DOHH2 (cell line): ENCODE data around the gene ACSF3.

ENCODE experiments used
- H3F3A ChIP-seq: fragments of 200-600 bp; sonication (generic), shearing (Covaris generic); 2 replicates; pipeline ENCODE4 v1.6.0; 2016; ENCODE audit warnings: antibody characterized with exemption, mild to moderate bottlenecking; ENCODE audit not compliant: control insufficient read depth, insufficient read depth
- H3K27ac ChIP-seq: fragments of 200-600 bp; sonication (generic); 2 replicates; pipeline ENCODE4 v1.5.1; 2014; ENCODE audit warnings: low read depth, mild to moderate bottlenecking, low read length, moderate library complexity
- H3K27me3 ChIP-seq: fragments of 200-600 bp; sonication (generic); 2 replicates; pipeline ENCODE4 v1.6.1; 2014; ENCODE audit warnings: mild to moderate bottlenecking, low read length, mixed read lengths; ENCODE audit not compliant: control insufficient read depth
- H3K36me3 ChIP-seq: fragments of 200-600 bp; sonication (generic); 2 replicates; pipeline ENCODE4 v1.6.1; 2014; ENCODE audit warnings: mild to moderate bottlenecking, low read length, moderate library complexity, mixed read lengths; ENCODE audit not compliant: control insufficient read depth
- H3K4me1 ChIP-seq: fragments of 200-600 bp; sonication (generic); 2 replicates; pipeline ENCODE4 v1.6.1; 2014; ENCODE audit warnings: mild to moderate bottlenecking, low read length, mixed read lengths; ENCODE audit not compliant: control insufficient read depth
- H3K4me2 ChIP-seq: fragments of 200-600 bp; sonication (generic); 2 replicates; pipeline ENCODE4 v1.6.0; 2014; ENCODE audit warnings: mild to moderate bottlenecking, low read length, moderate library complexity
- H3K4me3 ChIP-seq: fragments of 200-600 bp; sonication (generic); 2 replicates; pipeline ENCODE4 v1.5.1; 2014; ENCODE audit warnings: mild to moderate bottlenecking, low read length, mixed read lengths
- H3K79me2 ChIP-seq: fragments of 200-600 bp; sonication (generic); 2 replicates; pipeline ENCODE4 v1.6.1; 2014; ENCODE audit warnings: mild to moderate bottlenecking, low read length, mixed read lengths; ENCODE audit not compliant: control insufficient read depth
- H3K9me2 ChIP-seq: fragments of 200-600 bp; sonication (generic); replicated peaks from 2 replicates; pipeline ENCODE4 v1.6.1; 2014; ENCODE audit warnings: mild to moderate bottlenecking, low read length, mixed read lengths; ENCODE audit not compliant: control insufficient read depth
- H3K9me3 ChIP-seq: fragments of 200-600 bp; sonication (generic); 2 replicates; pipeline ENCODE4 v1.6.1; 2014; ENCODE audit warnings: antibody characterized with exemption, low read length, mixed read lengths; ENCODE audit not compliant: control insufficient read depth, insufficient read depth
- H4K20me1 ChIP-seq: fragments of 200-600 bp; sonication (generic); 2 replicates; pipeline ENCODE4 v1.6.0; 2014; ENCODE audit warnings: low read depth, mild to moderate bottlenecking, antibody characterized with exemption, low read length, moderate library complexity; ENCODE audit not compliant: control insufficient read depth, insufficient read depth
- EZH2phosphoT487 ChIP-seq: fragments of 200-600 bp; sonication (generic); IDR thresholded peaks from 2 replicates; pipeline ENCODE4 v1.6.1; 2017; ENCODE audit warnings: borderline replicate concordance, mild to moderate bottlenecking, antibody characterized with exemption, low read length, moderate library complexity, mixed read lengths
- TF ChIP-seq, protein P1 (sequence below): fragments of 200-600 bp; sonication (generic); IDR thresholded peaks from one replicate; pipeline ENCODE4 v1.5.1; 2014; ENCODE audit warnings: antibody characterized with exemption, mild to moderate bottlenecking, low read depth, low read length; ENCODE audit not compliant: poor library complexity, severe bottlenecking

ACSF3 gene

DNA sequence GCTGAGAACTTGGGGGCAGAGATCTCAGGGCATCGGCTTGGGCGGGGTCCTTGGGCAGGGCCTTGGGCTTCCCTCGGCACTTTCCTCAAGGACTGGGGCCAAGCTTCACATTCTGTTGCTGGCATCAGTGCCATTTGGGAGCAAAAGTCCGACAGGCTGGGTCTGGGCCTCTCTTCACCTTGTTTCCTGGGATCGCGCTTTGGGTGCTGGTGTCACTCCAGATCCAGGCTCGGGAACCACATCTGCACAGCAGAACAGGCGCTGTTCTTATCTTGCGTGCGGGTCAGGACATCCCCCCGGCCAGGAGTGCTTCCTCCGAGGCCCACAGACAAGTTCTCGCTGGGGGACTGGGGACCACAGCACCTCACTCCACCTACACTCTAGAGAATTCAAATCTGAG lies 46.7 kb downstream of the ACSF3 start:
- Histone ChIP-seq H3K9me3 (no peaks in the 10 kb centered on the region), H3F3A (no peaks in the 10 kb centered on the region), H3K79me2 (no peaks in the 10 kb centered on the region; the same call in 1 of the 2 replicates), H3K27me3 (no peaks in the 10 kb centered on the region), H3K4me3 (no peak overlapping the region), H3K9me2 (no peaks in the 10 kb centered on the region), H3K4me2 (no peak overlapping the region), H4K20me1 (no peaks in the 10 kb centered on the region), H3K27ac (no peak overlapping the region), H3K4me1 (no peaks in the 10 kb centered on the region), H3K36me3 (peaks cover 91% of the 10 kb centered on the region)
- TF ChIP-seq, protein P1, sequence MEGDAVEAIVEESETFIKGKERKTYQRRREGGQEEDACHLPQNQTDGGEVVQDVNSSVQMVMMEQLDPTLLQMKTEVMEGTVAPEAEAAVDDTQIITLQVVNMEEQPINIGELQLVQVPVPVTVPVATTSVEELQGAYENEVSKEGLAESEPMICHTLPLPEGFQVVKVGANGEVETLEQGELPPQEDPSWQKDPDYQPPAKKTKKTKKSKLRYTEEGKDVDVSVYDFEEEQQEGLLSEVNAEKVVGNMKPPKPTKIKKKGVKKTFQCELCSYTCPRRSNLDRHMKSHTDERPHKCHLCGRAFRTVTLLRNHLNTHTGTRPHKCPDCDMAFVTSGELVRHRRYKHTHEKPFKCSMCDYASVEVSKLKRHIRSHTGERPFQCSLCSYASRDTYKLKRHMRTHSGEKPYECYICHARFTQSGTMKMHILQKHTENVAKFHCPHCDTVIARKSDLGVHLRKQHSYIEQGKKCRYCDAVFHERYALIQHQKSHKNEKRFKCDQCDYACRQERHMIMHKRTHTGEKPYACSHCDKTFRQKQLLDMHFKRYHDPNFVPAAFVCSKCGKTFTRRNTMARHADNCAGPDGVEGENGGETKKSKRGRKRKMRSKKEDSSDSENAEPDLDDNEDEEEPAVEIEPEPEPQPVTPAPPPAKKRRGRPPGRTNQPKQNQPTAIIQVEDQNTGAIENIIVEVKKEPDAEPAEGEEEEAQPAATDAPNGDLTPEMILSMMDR, result no peak
- TF ChIP-seq EZH2phosphoT487, result no peak

DNA sequence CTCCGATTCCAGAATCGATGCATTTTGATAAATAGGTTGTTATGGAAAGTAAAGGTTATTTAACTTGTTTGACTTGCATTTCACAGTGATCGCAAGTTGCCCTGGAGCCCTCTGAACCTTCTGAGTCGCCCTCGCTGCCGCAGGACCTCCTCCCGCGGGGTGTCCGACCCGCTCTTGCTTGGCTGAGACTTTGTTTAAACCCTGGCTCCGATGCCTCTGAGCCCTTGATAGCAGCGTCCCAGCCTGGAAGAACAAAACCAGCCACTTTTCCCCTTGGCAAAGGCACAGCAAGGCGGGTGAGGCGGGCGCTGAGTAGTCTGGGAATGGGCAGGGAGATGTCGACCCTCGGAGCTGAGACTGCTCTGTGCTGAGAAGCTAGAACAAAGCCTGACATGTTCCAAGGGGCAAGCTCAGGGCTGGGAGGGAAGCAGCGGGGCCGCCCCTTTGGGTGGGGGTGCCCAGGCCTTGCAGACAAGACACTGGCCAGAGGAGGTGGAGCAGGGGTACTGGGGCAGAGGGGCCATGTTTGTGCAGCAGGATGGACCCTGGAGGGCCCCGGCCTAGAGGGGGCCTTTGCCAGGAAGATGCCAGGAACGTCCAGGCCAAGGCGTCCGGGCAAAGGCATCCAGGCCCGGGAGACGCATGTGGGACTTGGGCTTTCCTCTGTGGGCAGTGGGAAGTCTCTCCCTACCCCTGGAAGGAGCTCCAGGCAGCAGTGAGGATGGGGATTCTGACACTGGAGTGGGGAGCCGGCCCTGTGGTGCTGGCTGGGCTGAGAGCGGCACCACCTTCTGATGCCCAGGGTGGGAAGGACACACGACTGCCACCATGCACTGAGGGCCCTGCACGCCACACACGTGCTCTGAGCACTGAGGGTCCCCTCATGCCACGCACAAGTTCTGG lies 47.6 kb downstream of the ACSF3 start:
- H3F3A ChIP-seq, result no peaks in the 10 kb centered on the region
- H3K27me3 ChIP-seq, result no peaks in the 10 kb centered on the region
- peaks cover 93% of the 10 kb centered on the region for H3K36me3 ChIP-seq
- H3K9me3 ChIP-seq, result no peaks in the 10 kb centered on the region
- TF ChIP-seq EZH2phosphoT487, result no peak
- TF ChIP-seq, protein P1, result no peak
- no peaks in the 10 kb centered on the region for H4K20me1 ChIP-seq
- H3K9me2 ChIP-seq, result no peaks in the 10 kb centered on the region
- no peak overlapping the region for H3K27ac ChIP-seq
- H3K4me3 ChIP-seq, result no peak overlapping the region
- H3K4me1 ChIP-seq, result no peaks in the 10 kb centered on the region
- H3K79me2 ChIP-seq, result no peaks in the 10 kb centered on the region
- H3K4me2 ChIP-seq, result no peak overlapping the region

DNA sequence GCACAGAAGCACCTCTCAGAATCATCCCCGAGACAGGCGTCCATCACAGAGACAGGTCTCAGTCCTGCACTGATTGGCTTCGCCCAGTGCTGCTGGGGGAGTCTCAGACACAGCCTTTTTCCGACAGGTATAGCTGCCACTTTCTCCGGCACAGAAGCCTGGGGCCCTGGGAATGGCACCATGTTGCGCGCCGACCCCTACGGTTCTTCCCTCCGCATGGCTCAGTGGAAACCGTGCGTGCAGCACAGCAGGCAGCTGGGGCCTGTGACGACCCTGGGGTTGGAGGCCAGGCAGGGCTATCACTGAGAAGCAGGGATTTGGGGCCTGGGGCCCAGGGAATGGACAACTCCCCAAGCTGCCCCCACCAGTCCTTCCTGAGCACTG lies 48.2 kb downstream of the ACSF3 start:
- H3K27ac ChIP-seq, result no peak overlapping the region
- H3K36me3 ChIP-seq, result peaks cover 93% of the 10 kb centered on the region

More for the DNA sequence above, 48.2 kb downstream of the ACSF3 start:
- Histone ChIP-seq H3K4me3 (no peak overlapping the region), H4K20me1 (no peaks in the 10 kb centered on the region), H3K27me3 (no peaks in the 10 kb centered on the region), H3K4me2 (no peak overlapping the region), H3K4me1 (peaks cover 4% of the 10 kb centered on the region; the same call in 1 of the 2 replicates), H3K9me3 (peaks cover 3% of the 10 kb centered on the region; the same call in 1 of the 2 replicates), H3K79me2 (no peaks in the 10 kb centered on the region), H3F3A (no peaks in the 10 kb centered on the region), H3K9me2 (no peaks in the 10 kb centered on the region)
- no peak for TF ChIP-seq EZH2phosphoT487
- TF ChIP-seq, protein P1, result no peak
